ENCODE results near the gene C4B. TPM values are rescaled to one million over a fixed set of nuclear protein-coding genes. Genes with fewer than 3 reads are reported as not detected.

C4B gene
- total RNA-seq, 1 experiment from 2014 or later: 3.7 TPM

DNA sequence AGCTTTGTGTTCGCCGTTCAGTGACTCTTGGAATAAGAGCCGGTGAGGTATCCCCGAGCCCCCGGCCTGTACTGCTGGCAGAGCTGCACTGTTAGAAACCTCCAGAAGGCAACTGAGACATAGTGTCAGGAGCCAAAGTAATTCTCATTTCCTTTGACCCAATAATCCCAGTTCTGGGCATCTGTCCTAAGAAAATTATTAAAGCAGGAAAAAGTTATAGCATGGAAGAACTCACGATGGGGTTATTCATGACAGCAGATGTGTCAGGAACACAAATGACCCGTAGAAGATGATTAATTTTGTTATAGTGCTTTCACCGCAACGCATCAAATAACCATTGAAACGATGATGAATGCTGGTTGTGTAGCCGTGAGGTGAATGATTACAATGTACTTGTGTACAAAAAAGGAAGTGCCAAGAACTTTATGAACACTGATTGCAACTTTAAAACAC lies 43.9 kb downstream of the C4B start:
- H3K36me3 Mint-ChIP-seq: no peaks in the 10 kb centered on the region
- ChIA-PET POLR2A (interaction anchor here (0.7 kb wide), 1 partner anchor 119 kb away, joined by 7 read pairs; no protein-coding TSS in a partner anchor), CTCF (interaction anchor here (1.4 to 2.6 kb wide), 2 partner anchors 11 to 60 kb away, joined by 4 to 20 read pairs; no protein-coding TSS in a partner anchor)
- no peak for ATAC-seq
- H3K27ac Mint-ChIP-seq: no peak overlapping the region
- DNase-seq (ENCODE audit: low spot score): no peak
- H3K4me3 Mint-ChIP-seq: no peak overlapping the region
- no peaks in the 10 kb centered on the region for H3K27me3 Mint-ChIP-seq (ENCODE audit: low read depth)
- TF ChIP-seq ZNF425 (CRISPR knock-in tag; conservative IDR thresholded peaks at IDR 0.05): no peak
- no peak for TF ChIP-seq ZNF671 (CRISPR knock-in tag; IDR thresholded peaks at IDR 0.05)
- TF ChIP-seq ZNF281 (CRISPR knock-in tag; IDR thresholded peaks at IDR 0.05): no peak
- TF ChIP-seq RORB (CRISPR knock-in tag; IDR thresholded peaks at IDR 0.05): no peak
- TF ChIP-seq E2F4 (CRISPR knock-in tag; IDR thresholded peaks at IDR 0.05; ENCODE audit: borderline replicate concordance, low read depth): no peak
- TF ChIP-seq NR1H2 (CRISPR knock-in tag; IDR thresholded peaks at IDR 0.05): no peak
- TF ChIP-seq TP53 (CRISPR knock-in tag; IDR thresholded peaks at IDR 0.05): no peak
- TF ChIP-seq FOXK1 (CRISPR knock-in tag; IDR thresholded peaks at IDR 0.05): no peak
- no peak for TF ChIP-seq KAT7 (CRISPR knock-in tag; IDR thresholded peaks at IDR 0.05; ENCODE audit: borderline replicate concordance)
- TF ChIP-seq IRF1 (CRISPR knock-in tag; IDR thresholded peaks at IDR 0.05): no peak
- TF ChIP-seq RELA (CRISPR knock-in tag; IDR thresholded peaks at IDR 0.05; ENCODE audit: borderline replicate concordance): no peak
- TF ChIP-seq, protein P1, sequence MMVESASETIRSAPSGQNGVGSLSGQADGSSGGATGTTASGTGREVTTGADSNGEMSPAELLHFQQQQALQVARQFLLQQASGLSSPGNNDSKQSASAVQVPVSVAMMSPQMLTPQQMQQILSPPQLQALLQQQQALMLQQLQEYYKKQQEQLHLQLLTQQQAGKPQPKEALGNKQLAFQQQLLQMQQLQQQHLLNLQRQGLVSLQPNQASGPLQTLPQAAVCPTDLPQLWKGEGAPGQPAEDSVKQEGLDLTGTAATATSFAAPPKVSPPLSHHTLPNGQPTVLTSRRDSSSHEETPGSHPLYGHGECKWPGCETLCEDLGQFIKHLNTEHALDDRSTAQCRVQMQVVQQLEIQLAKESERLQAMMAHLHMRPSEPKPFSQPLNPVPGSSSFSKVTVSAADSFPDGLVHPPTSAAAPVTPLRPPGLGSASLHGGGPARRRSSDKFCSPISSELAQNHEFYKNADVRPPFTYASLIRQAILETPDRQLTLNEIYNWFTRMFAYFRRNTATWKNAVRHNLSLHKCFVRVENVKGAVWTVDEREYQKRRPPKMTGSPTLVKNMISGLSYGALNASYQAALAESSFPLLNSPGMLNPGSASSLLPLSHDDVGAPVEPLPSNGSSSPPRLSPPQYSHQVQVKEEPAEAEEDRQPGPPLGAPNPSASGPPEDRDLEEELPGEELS (CRISPR knock-in tag; IDR thresholded peaks at IDR 0.05): no peak
- TF ChIP-seq SOX15 (CRISPR knock-in tag; IDR thresholded peaks at IDR 0.05): no peak
- TF ChIP-seq, protein P2, sequence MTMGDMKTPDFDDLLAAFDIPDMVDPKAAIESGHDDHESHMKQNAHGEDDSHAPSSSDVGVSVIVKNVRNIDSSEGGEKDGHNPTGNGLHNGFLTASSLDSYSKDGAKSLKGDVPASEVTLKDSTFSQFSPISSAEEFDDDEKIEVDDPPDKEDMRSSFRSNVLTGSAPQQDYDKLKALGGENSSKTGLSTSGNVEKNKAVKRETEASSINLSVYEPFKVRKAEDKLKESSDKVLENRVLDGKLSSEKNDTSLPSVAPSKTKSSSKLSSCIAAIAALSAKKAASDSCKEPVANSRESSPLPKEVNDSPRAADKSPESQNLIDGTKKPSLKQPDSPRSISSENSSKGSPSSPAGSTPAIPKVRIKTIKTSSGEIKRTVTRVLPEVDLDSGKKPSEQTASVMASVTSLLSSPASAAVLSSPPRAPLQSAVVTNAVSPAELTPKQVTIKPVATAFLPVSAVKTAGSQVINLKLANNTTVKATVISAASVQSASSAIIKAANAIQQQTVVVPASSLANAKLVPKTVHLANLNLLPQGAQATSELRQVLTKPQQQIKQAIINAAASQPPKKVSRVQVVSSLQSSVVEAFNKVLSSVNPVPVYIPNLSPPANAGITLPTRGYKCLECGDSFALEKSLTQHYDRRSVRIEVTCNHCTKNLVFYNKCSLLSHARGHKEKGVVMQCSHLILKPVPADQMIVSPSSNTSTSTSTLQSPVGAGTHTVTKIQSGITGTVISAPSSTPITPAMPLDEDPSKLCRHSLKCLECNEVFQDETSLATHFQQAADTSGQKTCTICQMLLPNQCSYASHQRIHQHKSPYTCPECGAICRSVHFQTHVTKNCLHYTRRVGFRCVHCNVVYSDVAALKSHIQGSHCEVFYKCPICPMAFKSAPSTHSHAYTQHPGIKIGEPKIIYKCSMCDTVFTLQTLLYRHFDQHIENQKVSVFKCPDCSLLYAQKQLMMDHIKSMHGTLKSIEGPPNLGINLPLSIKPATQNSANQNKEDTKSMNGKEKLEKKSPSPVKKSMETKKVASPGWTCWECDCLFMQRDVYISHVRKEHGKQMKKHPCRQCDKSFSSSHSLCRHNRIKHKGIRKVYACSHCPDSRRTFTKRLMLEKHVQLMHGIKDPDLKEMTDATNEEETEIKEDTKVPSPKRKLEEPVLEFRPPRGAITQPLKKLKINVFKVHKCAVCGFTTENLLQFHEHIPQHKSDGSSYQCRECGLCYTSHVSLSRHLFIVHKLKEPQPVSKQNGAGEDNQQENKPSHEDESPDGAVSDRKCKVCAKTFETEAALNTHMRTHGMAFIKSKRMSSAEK (CRISPR knock-in tag; IDR thresholded peaks at IDR 0.05; ENCODE audit: borderline replicate concordance): no peak
- no peak for TF ChIP-seq ZNF219 (CRISPR knock-in tag; IDR thresholded peaks at IDR 0.05; ENCODE audit: borderline replicate concordance)
- TF ChIP-seq, protein P3, sequence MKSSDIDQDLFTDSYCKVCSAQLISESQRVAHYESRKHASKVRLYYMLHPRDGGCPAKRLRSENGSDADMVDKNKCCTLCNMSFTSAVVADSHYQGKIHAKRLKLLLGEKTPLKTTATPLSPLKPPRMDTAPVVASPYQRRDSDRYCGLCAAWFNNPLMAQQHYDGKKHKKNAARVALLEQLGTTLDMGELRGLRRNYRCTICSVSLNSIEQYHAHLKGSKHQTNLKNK (CRISPR knock-in tag; IDR thresholded peaks at IDR 0.05): no peak
- TF ChIP-seq NR3C1 (CRISPR knock-in tag; conservative IDR thresholded peaks at IDR 0.05; ENCODE audit: low read depth): no peak
- no peak for TF ChIP-seq SP1 (CRISPR knock-in tag; conservative IDR thresholded peaks at IDR 0.05)
- TF ChIP-seq GTF2I (CRISPR knock-in tag; conservative IDR thresholded peaks at IDR 0.05): no peak
- TF ChIP-seq TEAD4 (CRISPR knock-in tag; IDR thresholded peaks at IDR 0.05): no peak
- H3K9me3 Mint-ChIP-seq: no peaks in the 10 kb centered on the region
- peaks cover 8% of the 10 kb centered on the region for H3K4me1 Mint-ChIP-seq

All from WTC11 (cell line).